Glomerular endothelial cell (primary cell): ENCODE data around the gene TRIP13. TPM values are rescaled to one million over a fixed set of nuclear protein-coding genes. Genes with fewer than 3 reads are reported as not detected.
A peak's percentile ranks its signal among the peaks of the same experiment; 100 is the strongest.

Source experiments
- DNase-seq: peaks from one replicate; pipeline ENCODE4 v3.0.0-alpha.2; 2011; ENCODE audit warnings: low read depth, low spot score; ENCODE audit errors: extremely low read depth
- total RNA-seq: library from RNA; depleted of rRNA; stranded (reverse); fragments of >200 nt; gene quantifications from 2 replicates; pipeline ENCODE4 v1.2.3, GENCODE V29; 2015

The TRIP13 gene
- total RNA-seq, 1 donor from 2014 or later: 15.8 TPM

DNA sequence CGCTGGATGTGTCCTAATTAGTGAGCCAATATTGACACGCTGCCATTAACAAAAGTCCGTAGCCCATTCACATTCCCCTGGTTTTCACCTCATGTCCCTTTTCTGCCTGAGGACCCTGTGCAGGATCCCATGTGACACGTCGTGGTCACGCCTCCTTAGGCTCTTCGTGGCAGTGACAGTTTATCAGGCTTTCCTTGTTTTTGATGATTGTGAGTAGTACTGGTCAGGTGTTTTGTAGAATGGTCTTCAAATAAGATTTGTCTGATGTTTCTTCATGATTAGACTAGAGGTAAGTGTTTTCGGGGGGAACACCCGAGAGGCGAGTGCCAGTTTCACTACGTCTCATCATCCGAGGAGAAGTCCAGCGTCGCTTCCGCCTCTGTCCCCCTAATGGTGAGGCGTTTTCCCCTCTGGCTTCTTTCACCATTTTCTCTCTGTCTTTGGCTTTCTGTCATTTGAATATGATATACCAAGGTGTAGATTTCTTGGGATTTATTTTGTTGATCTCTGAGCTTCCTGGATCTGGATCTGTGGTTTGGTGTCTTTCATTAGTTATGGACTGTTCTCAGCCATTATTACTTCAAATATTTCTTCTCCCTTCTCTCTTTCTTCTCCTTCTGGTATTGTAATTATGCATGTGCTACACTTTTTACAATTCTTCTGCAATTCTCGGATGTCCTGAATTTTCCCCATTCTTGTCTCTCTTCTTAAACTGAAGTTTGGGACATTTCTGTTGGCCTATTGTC is 57.3 kb downstream of the TRIP13 start:
- no peak for DNase-seq

DNA sequence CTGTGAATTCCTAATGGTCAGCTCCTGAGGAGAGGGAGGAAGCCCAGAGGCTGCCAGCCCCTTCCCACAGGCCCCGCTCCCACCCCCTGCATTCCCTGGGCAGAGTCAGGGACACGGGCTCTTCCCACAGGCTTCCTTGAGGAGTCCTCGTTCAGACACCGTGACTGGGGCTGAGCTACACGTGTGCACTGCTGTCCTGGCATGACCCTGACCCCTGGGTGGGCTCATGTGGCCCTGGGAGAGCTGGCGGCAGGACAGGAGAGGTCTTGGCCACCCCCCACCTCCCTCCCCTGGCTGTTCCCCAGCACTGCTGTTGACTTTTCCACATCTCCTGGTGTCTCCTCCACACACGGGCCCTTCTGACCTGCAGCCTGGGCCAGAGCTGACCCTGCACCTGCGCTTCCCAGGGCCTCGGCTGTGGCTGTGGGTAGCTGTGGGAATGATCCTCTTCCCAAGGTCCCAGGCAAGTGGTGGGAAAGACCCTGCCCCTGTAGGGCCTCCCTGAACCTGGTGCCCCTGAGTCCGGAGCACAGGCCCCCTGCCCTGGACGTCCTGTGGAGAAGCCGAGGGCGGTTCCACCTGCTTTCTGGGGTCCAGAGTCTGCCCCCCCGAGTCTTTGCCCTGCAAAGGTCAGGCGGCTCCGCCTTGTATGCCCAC is 59.4 kb downstream of the TRIP13 start:
- no peak for DNase-seq

DNA sequence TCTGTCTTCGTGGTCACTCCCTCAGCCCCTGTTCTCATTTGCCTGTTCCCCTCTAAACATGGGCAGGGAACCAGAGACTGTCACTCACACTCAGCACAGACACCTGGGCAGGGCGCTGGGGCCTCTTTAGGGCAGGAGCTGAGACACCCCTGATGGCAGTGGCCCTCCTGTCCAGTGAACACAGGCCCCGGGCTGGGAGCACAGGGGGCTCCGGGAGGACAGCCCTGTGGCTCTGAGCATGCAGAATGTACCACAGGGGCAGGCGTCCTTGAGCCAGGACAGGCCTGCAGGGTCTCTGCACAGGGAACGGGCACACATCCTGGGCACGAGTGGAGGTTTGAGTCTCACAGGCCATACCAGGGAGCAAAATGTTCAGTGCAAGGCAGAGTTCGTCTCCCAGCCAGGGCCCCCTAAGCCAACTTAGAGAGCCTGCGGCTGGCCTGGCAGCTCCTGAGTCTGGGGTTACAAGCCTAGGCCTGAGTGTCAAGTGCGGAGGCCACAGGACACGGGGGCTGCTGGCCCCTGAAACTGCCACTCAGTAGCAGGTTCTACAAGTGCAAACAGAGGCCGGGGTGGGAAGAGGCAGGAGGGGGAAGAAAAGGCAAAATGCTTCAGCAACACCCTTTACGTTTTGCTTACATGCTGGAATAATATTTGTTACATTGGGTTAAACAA is 60.0 kb downstream of the TRIP13 start:
- DNase-seq: no peak

DNA sequence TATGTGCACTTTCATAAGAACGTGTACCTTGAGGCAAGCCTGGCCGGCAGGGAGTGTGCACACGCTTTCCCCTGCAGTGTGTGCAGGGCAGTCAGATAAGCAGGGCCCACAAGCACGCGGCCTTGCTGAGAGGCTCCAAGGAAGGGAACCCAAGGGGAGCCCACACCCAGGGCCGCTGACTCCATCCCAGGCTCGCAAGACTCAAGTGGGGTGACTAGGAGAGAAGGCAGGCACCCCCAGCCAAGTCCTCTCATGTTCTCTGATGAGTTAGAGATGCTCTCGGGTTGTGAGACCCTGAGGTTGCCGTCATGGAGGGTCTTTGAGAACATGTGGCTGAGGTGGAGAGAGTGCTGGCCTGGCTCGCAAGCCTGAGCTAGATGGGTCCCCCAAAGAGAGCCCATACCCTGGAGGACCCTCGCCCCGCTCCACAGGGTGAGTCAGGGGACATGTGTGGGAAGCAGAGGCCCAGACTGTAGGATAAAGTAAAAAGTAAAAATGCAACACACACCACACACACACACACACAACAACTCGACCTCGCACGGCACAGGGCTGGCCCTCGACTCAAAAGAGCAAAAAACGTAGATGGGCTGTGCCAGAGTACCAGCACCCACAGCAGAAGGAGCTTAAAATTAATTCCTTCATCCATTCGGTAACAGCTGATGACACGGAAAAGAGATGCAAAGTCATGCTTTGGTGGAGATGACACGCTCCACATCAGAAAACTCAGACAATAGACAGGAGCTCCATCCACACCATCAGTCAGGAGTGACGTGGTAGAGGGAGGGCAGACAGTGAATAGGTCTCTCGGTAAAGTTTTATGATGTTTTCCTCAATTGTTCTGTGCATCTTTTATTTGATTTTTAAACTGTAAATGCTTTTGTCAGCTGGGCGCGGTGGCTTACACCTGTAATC is 61.1 kb downstream of the TRIP13 start:
- no peak for DNase-seq

DNA sequence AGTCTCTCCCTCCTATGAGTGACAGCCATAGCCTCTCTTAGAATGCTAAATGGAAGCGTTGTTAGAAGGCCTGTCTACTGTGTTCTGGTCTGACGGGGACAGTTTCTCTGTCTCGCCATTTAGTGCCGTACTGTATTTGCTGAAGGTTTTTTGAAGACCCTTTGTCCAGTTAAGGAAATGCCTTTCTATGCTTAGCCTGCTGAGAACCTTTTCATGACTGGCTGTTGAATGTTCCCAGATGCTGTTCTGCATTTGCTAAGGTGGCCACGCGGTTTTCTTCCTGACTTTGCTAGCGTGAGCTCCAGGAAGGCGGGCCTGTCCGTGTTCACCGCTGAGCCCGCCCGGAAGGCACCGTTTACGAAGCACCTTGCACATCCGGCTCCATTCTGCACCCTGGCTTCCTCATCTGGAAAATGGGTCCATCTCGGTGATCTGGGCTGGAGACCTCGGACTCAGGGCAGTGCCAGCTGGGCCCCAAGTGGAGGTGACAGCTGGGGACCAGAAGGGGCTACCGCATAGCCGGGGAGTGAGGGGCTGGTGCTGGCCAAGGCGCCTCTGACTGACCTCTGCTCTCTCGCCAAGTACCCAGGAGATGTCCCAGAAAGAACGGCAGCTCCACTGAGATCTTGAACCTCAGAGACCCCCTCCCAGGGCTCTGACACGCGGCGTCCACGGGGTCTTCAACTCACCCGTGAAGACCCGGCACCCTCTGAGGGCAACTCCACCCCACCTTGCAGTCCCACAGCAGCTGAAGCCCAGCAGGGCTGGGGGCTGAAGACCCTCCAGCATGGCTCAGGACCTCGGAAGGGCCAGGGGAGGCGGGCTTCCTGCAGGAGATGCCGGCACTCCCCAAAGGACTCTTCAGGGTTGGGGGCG is 63.4 kb downstream of the TRIP13 start:
- no peak for DNase-seq

DNA sequence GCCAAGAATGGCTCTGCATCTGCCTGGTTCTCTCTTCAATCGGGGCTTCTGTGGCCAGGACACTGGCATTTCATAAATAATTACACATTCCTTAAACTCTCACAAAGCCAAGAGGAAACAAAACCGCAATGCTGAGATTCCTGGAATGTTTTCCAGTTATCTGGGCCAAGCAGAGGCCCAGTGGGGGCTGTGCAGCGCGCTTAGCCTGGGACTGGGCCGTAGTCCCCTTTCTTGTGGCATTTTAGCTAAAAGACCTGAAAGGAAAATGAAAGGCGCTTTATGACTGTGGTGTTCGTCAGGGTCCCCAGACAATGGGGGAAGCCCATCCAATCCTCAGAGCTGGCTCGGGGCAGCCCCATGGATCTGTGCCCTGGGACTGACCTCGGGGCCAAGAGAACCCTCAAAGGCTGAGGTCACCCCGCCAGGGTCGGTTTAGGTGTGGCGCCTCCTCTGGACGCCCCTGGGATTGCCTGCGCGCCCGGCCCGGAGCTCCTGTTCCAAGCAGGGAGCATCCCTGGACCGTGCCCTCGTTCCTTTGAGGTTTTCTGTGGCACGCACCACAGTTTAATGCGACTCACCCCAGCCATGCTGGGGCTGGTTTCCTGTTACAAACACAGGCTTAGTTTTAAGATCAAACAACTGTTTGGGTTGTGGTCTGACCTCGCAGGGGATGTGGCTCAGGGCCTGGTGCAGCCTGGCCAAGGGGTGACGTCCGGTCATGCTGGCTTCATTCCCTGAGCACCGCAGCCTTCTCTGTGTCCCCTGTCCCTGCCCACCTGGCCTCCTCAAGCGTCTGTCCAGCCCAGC is 64.5 kb downstream of the TRIP13 start:
- DNase-seq: peak; percentile 61

DNA sequence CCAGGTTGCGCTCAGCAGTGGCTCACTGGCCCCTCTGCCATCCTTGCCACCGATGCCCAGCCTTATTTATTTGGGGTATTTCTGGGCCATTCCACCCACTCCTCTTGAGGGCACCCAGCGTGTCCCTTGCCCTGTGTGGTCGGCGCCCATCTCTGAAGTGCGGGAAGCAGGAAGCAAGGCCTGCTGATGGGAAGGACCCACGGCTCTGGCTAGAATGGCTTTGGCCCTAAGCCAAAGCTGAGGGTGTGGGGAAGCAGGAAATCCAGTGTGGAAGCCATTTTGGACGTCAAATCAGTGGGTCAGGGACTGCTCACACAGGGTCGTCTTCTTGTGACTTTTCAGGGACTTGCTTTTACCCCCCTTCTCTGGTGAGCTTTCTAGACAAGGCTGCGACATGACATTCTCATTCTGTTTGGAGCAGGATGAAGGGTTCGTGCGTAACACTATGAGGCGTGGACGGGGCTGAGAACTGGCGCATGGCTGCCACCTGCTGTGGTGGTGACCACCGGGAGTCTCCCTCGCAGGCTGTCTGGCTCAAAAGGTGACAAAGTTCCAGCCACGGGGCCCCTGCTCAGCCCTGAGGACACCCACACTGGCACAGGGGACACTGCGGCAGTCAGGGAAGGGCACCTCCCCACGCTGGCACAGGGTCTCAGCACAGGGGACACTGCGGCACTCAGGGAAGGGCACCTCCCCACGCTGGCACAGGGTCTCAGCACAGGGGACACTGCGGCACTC is 65.2 kb downstream of the TRIP13 start:
- DNase-seq: no peak

DNA sequence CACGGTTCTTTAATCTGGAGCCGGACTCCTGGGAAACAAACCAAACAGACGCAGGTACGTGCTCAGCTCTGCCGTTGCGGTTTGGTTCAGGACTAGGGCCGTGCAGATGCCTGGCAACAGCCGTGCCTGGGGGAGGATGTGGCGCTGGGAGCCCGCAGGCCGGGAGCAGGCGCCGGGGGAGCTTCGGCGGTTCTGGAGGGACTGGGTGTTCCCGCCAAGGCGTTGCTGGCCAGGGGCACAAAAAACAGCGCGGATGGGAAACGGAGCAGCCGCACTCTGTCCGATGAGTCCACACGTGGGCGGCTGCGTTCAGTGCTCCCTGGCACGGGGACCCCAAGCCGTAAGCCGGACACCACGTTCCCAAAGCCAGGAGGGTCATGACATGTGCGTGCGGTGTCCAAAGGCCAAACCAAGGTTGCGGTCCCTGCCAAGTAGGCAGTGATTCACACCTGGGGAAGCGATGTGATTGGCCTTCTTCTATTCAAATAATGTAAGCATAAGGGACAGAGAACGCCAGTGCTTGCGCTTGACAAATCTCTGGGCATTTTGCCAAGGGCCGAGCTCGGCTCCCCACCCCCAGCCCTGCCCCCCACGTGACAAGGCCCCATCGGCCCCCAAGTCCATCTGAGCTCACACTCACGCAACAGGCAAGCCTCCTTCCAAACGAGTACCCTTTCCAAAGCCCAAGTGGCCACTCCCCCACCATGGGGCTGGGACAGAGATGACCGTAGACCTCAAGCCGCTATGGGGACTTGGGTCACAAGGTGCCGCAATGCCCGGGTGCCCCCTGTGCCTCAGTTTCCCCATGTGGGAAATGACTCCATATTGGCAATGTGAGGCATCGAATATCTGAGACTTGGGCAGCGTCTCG is 66.3 kb downstream of the TRIP13 start:
- DNase-seq: no peak

DNA sequence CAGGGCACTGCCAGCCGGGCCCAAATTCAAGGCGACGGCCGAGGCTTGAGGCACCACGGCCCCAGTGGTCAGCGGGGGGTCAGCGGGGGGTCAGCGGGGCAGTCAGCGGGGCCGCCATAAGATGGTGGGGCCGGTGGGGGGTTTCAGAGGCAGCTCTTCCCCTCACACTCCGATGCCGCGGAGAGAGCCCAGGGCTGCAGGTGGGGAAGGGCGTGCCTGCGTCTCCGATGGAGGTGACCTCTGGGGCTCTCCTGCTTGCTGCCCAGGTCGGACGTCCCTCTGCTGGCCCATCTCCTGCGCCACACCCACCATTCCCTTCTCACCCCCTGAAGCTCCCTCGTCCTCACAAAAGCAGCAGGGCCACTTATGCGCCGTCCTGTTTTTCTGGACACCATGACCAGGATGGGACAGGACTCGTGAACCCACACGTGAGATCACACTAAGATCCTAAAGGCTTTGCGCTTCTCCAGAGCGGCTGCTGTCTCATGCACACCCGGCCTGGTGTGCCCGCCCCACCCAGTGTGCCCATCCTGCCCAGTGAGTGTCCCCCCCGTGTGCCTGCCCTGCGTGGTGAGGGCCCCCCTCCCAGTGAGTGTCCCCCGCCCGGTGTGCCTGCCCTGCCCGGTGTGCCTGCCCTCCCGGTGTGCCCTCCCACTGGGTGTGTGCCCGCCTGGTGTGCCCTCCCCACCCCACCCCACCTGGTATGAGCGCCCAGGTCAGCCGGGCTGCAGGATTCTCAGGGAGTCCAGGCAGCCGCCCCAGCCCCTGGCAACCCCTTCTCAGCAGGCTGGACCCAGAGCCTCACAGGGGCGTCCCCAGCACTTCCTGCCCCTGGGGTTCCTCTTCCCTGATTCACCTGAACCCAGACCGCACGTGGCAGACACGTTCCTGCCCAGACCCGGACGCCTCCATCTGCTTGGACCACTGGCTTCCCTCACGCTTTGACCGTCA is 67.2 kb downstream of the TRIP13 start:
- DNase-seq: no peak

DNA sequence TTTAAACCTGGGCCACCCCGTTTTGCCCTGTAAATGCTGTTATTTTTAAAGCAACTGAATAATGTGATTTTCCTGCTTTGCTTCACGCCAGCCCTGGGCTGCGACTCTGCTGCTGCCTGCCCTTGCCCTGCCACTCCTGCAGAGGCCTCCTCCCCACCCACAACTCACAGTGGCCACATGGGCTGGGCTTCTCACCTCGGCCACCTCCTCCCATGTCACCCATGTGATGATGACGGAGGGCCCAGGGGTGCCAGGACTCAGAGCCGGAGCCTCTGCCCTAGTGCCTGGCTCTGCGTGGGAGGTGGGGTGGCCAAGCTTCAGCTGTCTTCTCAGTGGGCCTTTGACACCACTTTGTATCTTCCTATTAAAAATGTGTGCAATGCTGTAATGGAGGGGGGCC is 67.9 kb downstream of the TRIP13 start:
- DNase-seq: no peak

DNA sequence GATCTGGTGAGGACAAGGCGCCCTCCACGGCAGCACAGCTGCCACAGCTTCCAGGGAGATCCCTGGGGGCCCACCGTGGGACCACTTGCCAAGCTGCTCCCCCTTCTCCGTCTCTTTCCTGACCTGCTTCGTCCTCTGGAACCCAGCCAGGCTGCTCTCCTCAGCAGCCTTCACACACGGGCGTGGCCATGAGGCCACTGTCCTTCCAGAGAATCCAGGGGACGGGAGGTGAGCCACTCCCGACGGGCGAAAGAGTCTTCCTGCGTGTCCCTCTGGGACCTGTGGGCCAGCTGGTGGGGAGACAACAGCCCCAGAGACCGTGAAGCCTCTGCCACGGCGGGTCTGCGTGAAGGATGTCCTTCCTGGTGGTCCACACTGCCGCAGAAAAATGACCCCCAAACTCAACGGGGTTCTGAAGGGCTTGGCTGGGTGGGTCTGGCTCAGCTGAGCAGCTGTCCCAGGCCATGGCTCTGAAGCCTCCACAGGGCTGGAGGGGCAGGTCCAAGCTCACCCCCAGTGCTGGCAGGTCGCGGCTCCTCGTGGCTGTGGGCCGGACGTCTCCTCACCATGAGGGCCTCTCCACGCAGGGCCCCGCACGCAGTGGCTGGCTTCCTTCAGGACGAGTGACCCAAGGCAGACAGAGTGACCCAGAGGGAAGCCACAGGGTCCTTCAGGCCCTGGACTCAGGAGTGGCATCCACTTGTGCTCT is 68.5 kb downstream of the TRIP13 start:
- no peak for DNase-seq

DNA sequence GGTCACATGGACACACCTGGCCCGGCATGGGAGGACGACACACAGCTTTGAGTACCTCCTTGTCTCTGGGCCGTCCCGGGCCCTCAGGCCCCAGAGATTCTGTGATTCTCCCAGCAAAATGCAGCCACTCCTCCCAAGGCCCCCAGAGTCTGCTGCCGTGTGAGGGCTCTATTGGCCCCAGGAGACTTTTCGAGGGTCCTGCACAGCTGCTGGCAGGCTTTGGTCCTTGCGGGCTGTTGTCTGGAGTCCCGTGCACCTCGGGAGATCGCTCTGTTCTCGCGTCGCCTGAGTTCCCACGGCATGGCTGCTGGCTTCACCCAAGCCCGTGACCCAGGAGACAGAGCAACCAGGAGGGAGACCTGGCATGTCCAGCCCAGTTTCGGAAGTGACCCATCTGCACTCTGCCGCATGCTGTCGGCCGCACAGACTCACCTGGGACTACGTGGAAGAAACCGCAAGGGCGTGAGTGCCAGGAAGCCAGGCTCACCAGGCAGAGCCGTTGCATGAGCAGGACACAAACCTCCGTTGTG is 69.1 kb downstream of the TRIP13 start:
- DNase-seq: no peak

DNA sequence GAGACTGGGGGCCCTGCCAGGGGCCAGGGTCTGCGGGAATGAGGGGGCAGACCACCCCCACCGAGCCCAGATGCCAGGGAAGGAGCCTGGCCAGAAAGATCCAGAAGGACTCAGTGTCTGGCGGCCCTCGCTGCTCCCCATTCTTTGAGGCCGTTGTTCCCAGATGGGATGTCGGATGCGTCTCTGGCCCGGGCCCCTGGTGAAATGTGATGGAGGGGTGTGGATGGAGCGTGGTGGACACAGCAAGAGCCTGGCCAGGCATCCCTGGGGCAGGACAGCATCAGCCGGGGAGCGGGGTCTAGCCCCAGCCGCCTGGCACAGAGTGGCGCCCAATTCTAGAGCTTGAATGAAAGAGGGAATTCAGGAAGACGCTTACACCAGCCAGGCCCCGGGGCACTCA is 69.7 kb downstream of the TRIP13 start:
- no peak for DNase-seq

DNA sequence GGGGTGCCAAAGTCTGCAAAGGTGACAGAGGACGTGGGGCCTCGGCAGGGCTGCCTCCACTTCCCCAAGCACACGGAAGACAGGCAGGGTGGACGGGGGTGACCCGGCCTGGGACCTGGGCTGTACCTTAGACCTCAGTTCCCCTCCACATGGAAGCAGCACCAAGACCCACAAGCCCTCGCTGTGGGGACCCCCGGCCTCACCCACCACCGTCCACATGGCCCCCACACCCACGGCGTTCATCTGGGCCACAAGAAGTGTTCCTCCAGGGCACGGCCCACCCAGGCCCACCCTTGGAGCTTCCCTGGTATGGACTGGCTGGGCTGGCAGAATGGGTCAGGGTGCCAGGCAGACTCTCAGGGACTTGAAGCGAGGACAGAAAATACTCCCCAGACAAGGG is 70.1 kb downstream of the TRIP13 start:
- no peak for DNase-seq

DNA sequence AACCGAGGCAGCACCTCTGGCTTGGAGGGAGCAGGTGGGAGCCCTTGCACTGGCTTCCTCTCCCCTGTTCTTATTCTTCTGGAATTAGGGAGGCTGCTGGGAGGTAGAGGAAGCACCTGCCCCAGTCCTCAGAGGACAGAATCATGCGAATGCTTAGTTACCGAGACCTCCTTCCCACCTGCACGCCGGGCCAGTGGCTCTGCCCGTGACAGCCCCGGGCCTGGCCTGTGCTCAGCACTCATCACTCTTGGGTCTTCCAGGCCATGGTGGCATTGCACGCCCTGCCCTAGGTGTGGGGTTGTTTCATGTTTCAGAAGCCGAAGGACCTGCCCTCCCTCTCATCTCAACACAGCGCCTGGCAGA is 70.6 kb downstream of the TRIP13 start:
- DNase-seq: no peak
